OCI-LY3 (cell line): Measurements from ENCODE around the gene GPR62.

Experiments used
- EZH2phosphoT487 ChIP-seq: fragments of 200-600 bp; shearing (Covaris generic); IDR thresholded peaks from 2 replicates; pipeline ENCODE4 v1.6.1; 2018; ENCODE audit warnings: antibody characterized with exemption, mixed run types, low read depth
- TF ChIP-seq, protein P1 (sequence below): fragments of 200-600, 300-600 bp; sonication (generic); IDR thresholded peaks from 2 replicates; pipeline ENCODE4 v1.5.1; 2014; ENCODE audit warnings: antibody characterized with exemption, low read length, low read depth

DNA sequence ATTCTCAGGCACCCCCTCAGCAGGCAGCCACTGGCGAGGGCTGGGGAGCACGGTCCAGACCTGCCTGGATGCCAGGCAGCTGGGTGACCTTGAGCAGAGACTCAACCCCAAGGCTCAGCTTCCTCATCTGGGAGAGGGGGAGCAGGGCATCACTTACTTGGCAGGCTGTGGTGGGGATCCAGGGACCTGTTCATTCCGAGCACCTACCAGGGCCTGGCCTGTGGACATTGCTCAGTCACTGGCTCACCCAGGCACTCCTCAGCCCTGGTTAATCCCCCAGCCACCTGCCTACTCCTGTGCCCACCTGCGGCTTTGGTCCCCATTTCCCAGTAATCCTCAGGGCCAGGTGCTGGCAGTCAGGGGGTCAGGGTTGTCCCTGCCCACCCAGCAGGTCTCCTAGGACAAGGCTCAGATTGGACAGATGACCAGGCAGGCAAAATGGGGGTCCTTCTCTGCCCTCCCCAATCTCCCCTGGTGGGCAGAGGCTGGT, 49.8 kb downstream of the GPR62 start:
- TF ChIP-seq, protein P1, sequence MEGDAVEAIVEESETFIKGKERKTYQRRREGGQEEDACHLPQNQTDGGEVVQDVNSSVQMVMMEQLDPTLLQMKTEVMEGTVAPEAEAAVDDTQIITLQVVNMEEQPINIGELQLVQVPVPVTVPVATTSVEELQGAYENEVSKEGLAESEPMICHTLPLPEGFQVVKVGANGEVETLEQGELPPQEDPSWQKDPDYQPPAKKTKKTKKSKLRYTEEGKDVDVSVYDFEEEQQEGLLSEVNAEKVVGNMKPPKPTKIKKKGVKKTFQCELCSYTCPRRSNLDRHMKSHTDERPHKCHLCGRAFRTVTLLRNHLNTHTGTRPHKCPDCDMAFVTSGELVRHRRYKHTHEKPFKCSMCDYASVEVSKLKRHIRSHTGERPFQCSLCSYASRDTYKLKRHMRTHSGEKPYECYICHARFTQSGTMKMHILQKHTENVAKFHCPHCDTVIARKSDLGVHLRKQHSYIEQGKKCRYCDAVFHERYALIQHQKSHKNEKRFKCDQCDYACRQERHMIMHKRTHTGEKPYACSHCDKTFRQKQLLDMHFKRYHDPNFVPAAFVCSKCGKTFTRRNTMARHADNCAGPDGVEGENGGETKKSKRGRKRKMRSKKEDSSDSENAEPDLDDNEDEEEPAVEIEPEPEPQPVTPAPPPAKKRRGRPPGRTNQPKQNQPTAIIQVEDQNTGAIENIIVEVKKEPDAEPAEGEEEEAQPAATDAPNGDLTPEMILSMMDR = no peak
- no peak for TF ChIP-seq EZH2phosphoT487
